Large intestine (tissue), 3 donors: ENCODE results near the gene LSM8. TPM values are rescaled to one million over a fixed set of nuclear protein-coding genes. Genes with fewer than 3 reads are reported as not detected.

Experiments
- DNase-seq, 2 donors: peaks; one replicate each; pipeline versions ENCODE4 v3.0.0 to v3.0.0-alpha.2; 2013
- H3K27ac ChIP-seq: one replicate; pipeline ENCODE4 v1.5.1; 2013; ENCODE audit warnings: low read length
- H3K27me3 ChIP-seq: 2 replicates; pipeline ENCODE4 v1.6.1; 2013; ENCODE audit warnings: low read length; ENCODE audit not compliant: control insufficient read depth, insufficient read depth
- H3K36me3 ChIP-seq: 2 replicates; pipeline ENCODE4 v1.6.1; 2013; ENCODE audit warnings: low read length; ENCODE audit not compliant: control insufficient read depth, insufficient read depth
- H3K4me1 ChIP-seq: one replicate; pipeline ENCODE4 v1.6.1; 2013; ENCODE audit warnings: low read length; ENCODE audit not compliant: control insufficient read depth, insufficient read depth
- H3K4me3 ChIP-seq: one replicate; pipeline ENCODE4 v1.5.1; 2013; ENCODE audit warnings: low read length
- H3K9me3 ChIP-seq: one replicate; pipeline ENCODE4 v1.6.1; 2013; ENCODE audit warnings: mild to moderate bottlenecking, low read depth, low read length, moderate library complexity; ENCODE audit not compliant: control insufficient read depth
- WGBS: methylation state at CpG from one replicate; pipeline ENCODE4 v1.1.5; 2013; ENCODE audit warnings: low lambda C conversion rate; ENCODE audit not compliant: insufficient coverage; 5-methylcytosine and 5-hydroxymethylcytosine counted together
- polyA plus RNA-seq: library from polyadenylated mRNA; unstranded; fragments of 120-200 nt; gene quantifications from one replicate; pipeline ENCODE4 v1.2.1, GENCODE V29; 2013

LSM8 gene
- polyA plus RNA-seq, 1 donor: 44.3 TPM

DNA sequence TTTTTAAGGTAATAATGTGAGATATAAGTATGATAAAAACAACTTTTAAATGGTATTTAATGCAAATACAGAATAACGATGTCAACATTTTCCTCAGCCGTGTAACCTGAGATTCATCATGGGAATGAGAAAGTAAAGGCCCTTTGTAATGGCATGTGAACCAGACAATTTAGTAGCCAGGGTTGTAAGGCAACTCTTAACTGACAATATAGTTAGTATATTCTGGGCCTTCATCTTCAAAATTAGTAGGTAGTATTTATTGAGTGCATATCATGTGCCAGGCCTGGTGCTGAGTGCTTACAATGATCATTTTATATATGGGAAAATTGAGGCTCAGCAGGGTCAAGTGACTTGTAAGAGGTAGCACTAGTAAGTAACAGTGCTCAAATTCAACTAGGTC is 10.6 kb downstream of the LSM8 start:
- no peak overlapping the region for H3K4me3 ChIP-seq
- H3K9me3 ChIP-seq: no peaks in the 10 kb centered on the region
- peaks cover 4% of the 10 kb centered on the region for H3K36me3 ChIP-seq
- H3K4me1 ChIP-seq: no peaks in the 10 kb centered on the region
- 72% methylated on average over 2 of the region's 2 CpGs for WGBS
- no peak overlapping the region for H3K27ac ChIP-seq
- no peaks in the 10 kb centered on the region for H3K27me3 ChIP-seq
- DNase-seq: no peak

- Histone ChIP-seq H3K9me3 (no peaks in the 10 kb centered on the region), H3K27ac (no peak overlapping the region), H3K36me3 (peaks cover 3% of the 10 kb centered on the region), H3K27me3 (no peaks in the 10 kb centered on the region), H3K4me3 (no peak overlapping the region), H3K4me1 (no peaks in the 10 kb centered on the region)
- peak in 1 of 2 donors; percentile 43 for DNase-seq
- WGBS: 100% methylated on average over 1 of the region's 6 CpGs
These were observed 12.0 kb downstream of the LSM8 start for GRCh38 chr7:118195837-118196474.

GRCh38 chr7:118202061-118202460 is 18.1 kb downstream of the LSM8 start:
- Histone ChIP-seq H3K27ac (no peak overlapping the region), H3K27me3 (no peaks in the 10 kb centered on the region), H3K36me3 (no peaks in the 10 kb centered on the region), H3K4me3 (no peak overlapping the region), H3K4me1 (no peaks in the 10 kb centered on the region), H3K9me3 (no peaks in the 10 kb centered on the region)
- DNase-seq: no peak
- no CpG with 5 or more reads among the region's 2 CpGs for WGBS

GRCh38 chr7:118214051-118214832 is 30.3 kb downstream of the LSM8 start:
- peak overlapping the region; percentile 48 for H3K4me3 ChIP-seq
- no peak overlapping the region for H3K27ac ChIP-seq
- H3K36me3 ChIP-seq: no peaks in the 10 kb centered on the region
- DNase-seq: peak; percentile 77 to 81
- no CpG with 5 or more reads among the region's 49 CpGs for WGBS
- H3K4me1 ChIP-seq: no peaks in the 10 kb centered on the region
- no peaks in the 10 kb centered on the region for H3K9me3 ChIP-seq
- no peaks in the 10 kb centered on the region for H3K27me3 ChIP-seq

DNA sequence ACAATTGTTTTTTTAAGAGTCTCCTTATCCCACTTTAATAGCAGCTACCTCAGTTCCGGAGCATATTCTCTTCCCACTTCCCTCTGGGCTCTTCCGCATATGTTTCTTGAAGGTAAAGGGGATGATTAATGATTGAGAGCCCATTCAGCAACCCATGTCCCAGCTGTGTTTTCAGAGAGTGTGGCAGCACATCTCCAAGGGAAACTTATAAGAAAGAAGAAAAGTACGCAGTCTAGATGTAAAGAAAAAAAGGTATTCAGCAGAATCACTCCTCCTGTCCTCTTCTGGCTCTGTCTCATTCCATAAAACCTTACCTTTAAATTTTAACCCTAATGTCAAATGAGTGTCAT is 30.8 kb downstream of the LSM8 start:
- Histone ChIP-seq H3K27ac (no peak overlapping the region), H3K36me3 (no peaks in the 10 kb centered on the region), H3K4me1 (no peaks in the 10 kb centered on the region), H3K4me3 (peak overlapping the region; percentile 48), H3K9me3 (no peaks in the 10 kb centered on the region), H3K27me3 (no peaks in the 10 kb centered on the region)
- no peak for DNase-seq
- WGBS: 0% methylated on average over 2 of the region's 3 CpGs

DNA sequence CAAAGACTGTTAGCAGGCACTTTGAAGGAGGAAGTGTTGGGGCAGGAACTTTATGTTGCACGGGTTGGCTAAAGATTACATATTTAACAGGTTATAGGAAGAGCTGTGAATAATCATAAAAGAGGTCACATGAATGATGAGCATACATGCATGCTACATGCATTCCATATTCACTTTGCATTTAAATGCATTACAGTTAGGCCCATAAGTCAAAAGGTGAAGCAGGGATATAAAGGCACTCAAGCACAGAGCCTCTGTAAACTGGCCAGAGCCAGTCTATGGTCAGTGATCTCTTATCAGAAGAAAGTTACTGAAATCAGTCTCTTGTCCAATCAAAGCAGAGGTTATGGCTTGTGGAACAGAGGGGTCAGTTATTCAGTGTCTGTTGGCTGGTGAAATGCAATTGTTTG is 33.3 kb downstream of the LSM8 start:
- Histone ChIP-seq H3K27me3 (no peaks in the 10 kb centered on the region), H3K4me1 (no peaks in the 10 kb centered on the region), H3K36me3 (no peaks in the 10 kb centered on the region), H3K27ac (no peak overlapping the region), H3K9me3 (no peaks in the 10 kb centered on the region), H3K4me3 (no peak overlapping the region)
- no peak for DNase-seq
- WGBS: no CpG with 5 or more reads among the region's 1 CpG

DNA sequence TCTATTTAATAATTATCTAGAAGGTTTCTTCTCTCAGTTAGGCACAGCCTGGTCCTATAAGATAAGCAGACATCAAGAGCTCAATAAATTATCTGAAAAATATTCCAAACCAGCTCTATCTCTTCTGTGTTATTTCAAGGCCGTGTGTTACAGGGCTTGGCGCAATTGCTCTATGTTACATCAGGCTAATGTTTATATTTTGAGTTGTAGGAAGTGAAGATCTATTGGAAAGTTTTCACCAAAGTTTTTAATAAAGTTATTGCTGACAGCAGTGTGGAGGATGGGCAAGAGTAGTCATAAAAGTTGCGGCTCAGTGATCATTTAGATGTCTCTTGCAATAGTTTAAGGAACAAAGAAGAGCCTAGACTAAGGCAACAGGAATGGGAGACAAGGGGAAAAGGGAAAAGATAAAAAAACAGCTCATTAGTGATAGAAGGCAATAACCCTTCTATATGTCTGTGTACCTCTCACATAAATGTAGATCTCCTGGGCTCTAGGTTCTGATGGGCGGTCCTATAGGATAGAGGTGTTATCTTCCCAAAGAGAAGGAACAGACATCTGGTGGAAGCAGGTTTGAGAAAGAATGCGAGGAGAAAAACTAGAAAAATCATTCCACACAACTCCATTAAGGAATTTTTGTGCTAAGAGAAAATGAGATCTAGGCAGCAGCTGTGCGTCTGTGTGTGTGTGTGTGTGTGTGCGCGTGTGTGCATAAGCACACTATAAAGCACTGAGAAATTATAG is 34.6 kb downstream of the LSM8 start:
- DNase-seq: no peak
- Histone ChIP-seq H3K27me3 (no peaks in the 10 kb centered on the region), H3K4me3 (no peak overlapping the region), H3K27ac (no peak overlapping the region), H3K4me1 (no peaks in the 10 kb centered on the region), H3K9me3 (no peaks in the 10 kb centered on the region), H3K36me3 (no peaks in the 10 kb centered on the region)
- 89% methylated on average over 3 of the region's 8 CpGs for WGBS

GRCh38 chr7:118219157-118219512 is 35.2 kb downstream of the LSM8 start:
- Histone ChIP-seq H3K4me1 (no peaks in the 10 kb centered on the region), H3K36me3 (no peaks in the 10 kb centered on the region), H3K27ac (no peak overlapping the region), H3K9me3 (no peaks in the 10 kb centered on the region), H3K27me3 (no peaks in the 10 kb centered on the region), H3K4me3 (no peak overlapping the region)
- DNase-seq: no peak
- 100% methylated on average over 1 of the region's 3 CpGs for WGBS

DNA sequence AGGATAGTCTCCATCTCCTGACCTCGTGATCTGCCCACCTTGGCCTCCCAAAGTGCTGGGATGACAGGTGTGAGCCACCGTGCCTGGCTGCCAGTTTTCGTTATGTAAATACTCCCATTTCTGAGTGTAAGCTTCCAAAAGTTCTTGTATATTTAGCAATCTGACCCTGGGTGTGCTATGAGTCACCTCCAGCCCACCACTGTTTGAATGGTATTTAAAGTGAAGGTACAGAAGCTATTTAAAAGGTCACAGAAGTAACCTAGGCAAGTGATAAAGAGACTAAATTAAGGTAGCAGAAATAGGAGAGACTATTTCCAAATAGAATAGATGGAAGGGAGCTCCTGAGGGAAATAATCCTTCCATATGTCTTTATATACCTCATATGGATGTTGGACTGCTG is 36.6 kb downstream of the LSM8 start:
- no peak overlapping the region for H3K27ac ChIP-seq
- H3K4me1 ChIP-seq: no peaks in the 10 kb centered on the region
- no peaks in the 10 kb centered on the region for H3K9me3 ChIP-seq
- DNase-seq: no peak
- no peak overlapping the region for H3K4me3 ChIP-seq
- no peaks in the 10 kb centered on the region for H3K36me3 ChIP-seq
- no peaks in the 10 kb centered on the region for H3K27me3 ChIP-seq
- WGBS: no CpG with 5 or more reads among the region's 3 CpGs

DNA sequence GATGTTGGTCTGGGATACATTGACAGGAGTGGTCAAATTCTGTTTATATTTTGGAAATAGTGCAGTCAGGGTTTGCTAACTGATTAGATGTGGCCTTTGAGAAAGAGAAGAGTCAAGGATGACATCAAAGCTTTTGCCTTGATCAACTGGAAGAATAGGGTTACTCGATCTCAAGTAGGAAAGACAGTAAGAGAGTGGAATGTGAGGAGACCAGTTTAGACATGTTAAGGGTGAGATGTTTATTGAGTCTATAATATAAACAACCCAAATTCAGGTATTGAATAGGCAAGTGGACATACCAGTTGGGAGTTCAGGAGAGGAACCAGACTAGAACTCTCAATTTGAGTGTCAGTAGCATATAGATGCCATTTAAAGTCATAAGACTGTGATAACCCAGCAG is 38.6 kb downstream of the LSM8 start:
- Histone ChIP-seq H3K27me3 (no peaks in the 10 kb centered on the region), H3K36me3 (no peaks in the 10 kb centered on the region), H3K9me3 (no peaks in the 10 kb centered on the region), H3K4me1 (no peaks in the 10 kb centered on the region), H3K27ac (no peak overlapping the region), H3K4me3 (no peak overlapping the region)
- DNase-seq: no peak
- no CpG with 5 or more reads among the region's 1 CpG for WGBS
